PC-9 (cell line): ENCODE results near the gene MRM3. TPM values are rescaled to one million over a fixed set of nuclear protein-coding genes. Genes with fewer than 3 reads are reported as not detected.

Source experiments
- BruUV-seq: library from RNA; stranded (reverse); fragments of 400-500 nt; replicated peaks from 2 replicates; lab custom pipeline; 2021; lab: Mats Ljungman, UMichigan
- CTCF ChIA-PET: fragments of 300-600 bp; sonication (Branson Sonifier 250); formaldehyde crosslinking; loops from one replicate; lab custom pipeline; 2022; ENCODE audit warnings: antibody characterized with exemption; lab: Charles Lee
- POLR2A ChIA-PET: fragments of 300-600 bp; sonication (Branson Sonifier 250); formaldehyde crosslinking; loops from one replicate; lab custom pipeline; 2022; ENCODE audit warnings: antibody characterized with exemption; ENCODE audit not compliant: unreplicated experiment; lab: Charles Lee
- DNase-seq, 2 experiments: peaks; one replicate each; pipeline versions ENCODE4 v3.0.0 to v3.0.0-alpha.2; 2015 to 2022; ENCODE audit warnings: mixed read lengths in 1 of 2
- H2AFZ ChIP-seq: fragments of 200-600 bp; sonication (generic); 2 replicates; pipeline ENCODE4 v1.8.1; 2017; ENCODE audit warnings: antibody characterized with exemption
- H3F3A ChIP-seq: fragments of 200-600 bp; sonication (generic); 2 replicates; pipeline ENCODE4 v1.8.1; 2017; ENCODE audit warnings: antibody characterized with exemption, mild to moderate bottlenecking, low read depth; ENCODE audit not compliant: insufficient read depth
- H3K27ac ChIP-seq: fragments of 200-600 bp; sonication (generic); 2 replicates; pipeline ENCODE4 v1.6.1; 2016; ENCODE audit warnings: mixed run types
- H3K27me3 ChIP-seq: fragments of 200-600 bp; sonication (generic); 2 replicates; pipeline ENCODE4 v1.6.1; 2016; ENCODE audit warnings: low read depth, mixed run types; ENCODE audit not compliant: insufficient read depth
- H3K36me3 ChIP-seq: fragments of 200-600 bp; sonication (generic); 2 replicates; pipeline ENCODE4 v1.6.1; 2016; ENCODE audit warnings: low read depth, mixed run types
- H3K4me1 ChIP-seq: fragments of 200-600 bp; sonication (generic); replicated peaks from 2 replicates; pipeline ENCODE4 v1.6.1; 2016; ENCODE audit warnings: mixed run types; ENCODE audit not compliant: insufficient read depth
- H3K4me2 ChIP-seq: fragments of 200-600 bp; sonication (generic); 2 replicates; pipeline ENCODE4 v1.6.1; 2017; ENCODE audit warnings: mixed run types
- H3K4me3 ChIP-seq: fragments of 200-600 bp; sonication (generic); 2 replicates; pipeline ENCODE4 v1.6.1; 2016; ENCODE audit warnings: mixed run types
- H3K79me2 ChIP-seq: fragments of 200-600 bp; sonication (generic); 2 replicates; pipeline ENCODE4 v1.6.1; 2017; ENCODE audit warnings: low read depth, mixed run types
- H3K9me2 ChIP-seq: fragments of 200-600 bp; sonication (generic); 2 replicates; pipeline ENCODE4 v1.8.1; 2017; ENCODE audit warnings: mild to moderate bottlenecking; ENCODE audit not compliant: insufficient read depth
- H3K9me3 ChIP-seq: fragments of 200-600 bp; sonication (generic); 2 replicates; pipeline ENCODE4 v1.8.1; 2016; ENCODE audit warnings: low read depth; ENCODE audit not compliant: insufficient read depth
- H4K20me1 ChIP-seq: fragments of 200-600 bp; sonication (generic); 2 replicates; pipeline ENCODE4 v1.8.1; 2017; ENCODE audit not compliant: insufficient read depth
- CTCF ChIP-seq: fragments of 200-600 bp; sonication (generic); conservative IDR thresholded peaks from 2 replicates; pipeline ENCODE4 v1.6.1; 2017; ENCODE audit warnings: mixed run types, antibody characterized with exemption, mild to moderate bottlenecking, moderate library complexity
- EZH2 ChIP-seq: fragments of 200-600 bp; sonication (generic); IDR thresholded peaks from 2 replicates; pipeline ENCODE4 v1.8.0; 2017; ENCODE audit warnings: antibody characterized with exemption, low read depth
- intact Hi-C: fragments of 100-400 bp; cut with micrococcal nuclease; formaldehyde crosslinking; loops from one replicate; pipeline ENCODE4 v1.10.0; 2022; ENCODE audit not compliant: unreplicated experiment
- total RNA-seq: library from RNA; stranded (reverse); gene quantifications from 2 replicates; pipeline ENCODE4 v1.2.3, GENCODE V29; 2021

Gene MRM3
- total RNA-seq, 1 experiment from 2014 or later, result 23.2 TPM

- H3K27ac ChIP-seq, result no peak overlapping the region
- TF ChIP-seq EZH2 (no peak), CTCF (no peak)
- POLR2A ChIA-PET, result no interaction called here
- H4K20me1 ChIP-seq, result peaks cover 26% of the 10 kb centered on the region
- H3K27me3 ChIP-seq, result no peaks in the 10 kb centered on the region
- peaks cover 10% of the 10 kb centered on the region; the same call in 1 of the 2 replicates for H3F3A ChIP-seq
- BruUV-seq, result no TSS peak
- no peaks in the 10 kb centered on the region for H3K9me2 ChIP-seq
- intact Hi-C loops, result loop anchor here (2.0 kb wide), 1 partner anchor 186 kb away; no protein-coding TSS in a partner anchor
- H3K36me3 ChIP-seq, result 0 out of 2 replicates have a peak, but pooled peaks cover 4% of the 10 kb centered on the region
- no peaks in the 10 kb centered on the region for H3K9me3 ChIP-seq
- H2AFZ ChIP-seq, result no peak overlapping the region
- DNase-seq, result no peak
- H3K79me2 ChIP-seq, result no peaks in the 10 kb centered on the region
- H3K4me1 ChIP-seq, result no peaks in the 10 kb centered on the region
- CTCF ChIA-PET, result interaction anchor here (1.0 kb wide), 1 partner anchor 185 kb away, joined by 6 read pairs; the partner anchor contains the start of gene NXN
- no peak overlapping the region for H3K4me2 ChIP-seq
- H3K4me3 ChIP-seq, result no peak overlapping the region
These were observed 13.1 kb downstream of the MRM3 start for GRCh38 chr17:795276-795675.

- Histone ChIP-seq H3K4me3 (no peak overlapping the region), H3K4me2 (no peak overlapping the region), H3K36me3 (0 out of 2 replicates have a peak, but pooled peaks cover 4% of the 10 kb centered on the region), H3K27ac (no peak overlapping the region), H3F3A (peaks cover 10% of the 10 kb centered on the region; the same call in 1 of the 2 replicates), H3K27me3 (no peaks in the 10 kb centered on the region), H3K9me2 (no peaks in the 10 kb centered on the region), H3K79me2 (no peaks in the 10 kb centered on the region), H3K9me3 (no peaks in the 10 kb centered on the region), H2AFZ (no peak overlapping the region), H3K4me1 (no peaks in the 10 kb centered on the region), H4K20me1 (peaks cover 26% of the 10 kb centered on the region)
- ChIA-PET CTCF (interaction anchor here (0.7 to 1.1 kb wide), 3 partner anchors 41 to 201 kb away, joined by 4 to 6 read pairs (median 5); partner anchors contain the start of genes NXN and TIMM22), POLR2A (interaction anchor here (0.7 kb wide), 1 partner anchor 185 kb away, joined by 7 read pairs; no protein-coding TSS in a partner anchor)
- BruUV-seq, result no TSS peak
- no peak for TF ChIP-seq EZH2
- TF ChIP-seq CTCF, result no peak
- no peak for DNase-seq
- intact Hi-C loops, result loop anchor here (2.0 kb wide), 1 partner anchor 185 kb away; no protein-coding TSS in a partner anchor
These were observed 13.6 kb downstream of the MRM3 start for GRCh38 chr17:795721-796120.

- TF ChIP-seq EZH2 (no peak), CTCF (no peak)
- H3K79me2 ChIP-seq, result no peaks in the 10 kb centered on the region
- CTCF ChIA-PET, result interaction anchor here (1.0 to 1.1 kb wide), 2 partner anchors 184 to 200 kb away, joined by 5 to 6 read pairs; partner anchors contain the start of genes NXN and TIMM22
- H3K27me3 ChIP-seq, result no peaks in the 10 kb centered on the region
- H3F3A ChIP-seq, result peaks cover 7% of the 10 kb centered on the region; the same call in 1 of the 2 replicates
- intact Hi-C loops, result no loop called here
- no peak overlapping the region for H3K27ac ChIP-seq
- no peak overlapping the region for H3K4me2 ChIP-seq
- no peaks in the 10 kb centered on the region for H3K9me2 ChIP-seq
- peaks cover 19% of the 10 kb centered on the region for H4K20me1 ChIP-seq
- no peak overlapping the region for H2AFZ ChIP-seq
- no peaks in the 10 kb centered on the region for H3K36me3 ChIP-seq
- no peaks in the 10 kb centered on the region for H3K4me1 ChIP-seq
- POLR2A ChIA-PET, result interaction anchor here (0.7 kb wide), 1 partner anchor 184 kb away, joined by 7 read pairs; no protein-coding TSS in a partner anchor
- H3K4me3 ChIP-seq, result no peak overlapping the region
- BruUV-seq, result no TSS peak
- H3K9me3 ChIP-seq, result no peaks in the 10 kb centered on the region
- no peak for DNase-seq
These were observed 14.5 kb downstream of the MRM3 start for GRCh38 chr17:796609-797008.
